Testis (tissue), 3 donors: ENCODE measurements around the gene RGS10. TPM values are rescaled to one million over a fixed set of nuclear protein-coding genes. Genes with fewer than 3 reads are reported as not detected.

Source experiments
- DNase-seq: peaks from one replicate; pipeline ENCODE4 v3.0.0-alpha.2; 2019
- H3K27ac ChIP-seq, 2 donors: fragments of 200-600 bp; sonication (generic); one replicate each; pipeline ENCODE4 v1.5.1; 2019
- H3K27me3 ChIP-seq: fragments of 200-600 bp; sonication (generic); one replicate; pipeline ENCODE4 v1.5.1; 2019
- H3K36me3 ChIP-seq: fragments of 200-600 bp; sonication (generic); one replicate; pipeline ENCODE4 v1.5.1; 2017; ENCODE audit warnings: low read depth; ENCODE audit errors: missing control alignments
- H3K4me1 ChIP-seq: fragments of 200-600 bp; sonication (generic); one replicate; pipeline ENCODE4 v1.5.1; 2019
- H3K4me3 ChIP-seq, 2 donors: fragments of 200-600 bp; sonication (generic); one replicate each; pipeline ENCODE4 v1.5.1; 2017 to 2019
- H3K9me3 ChIP-seq: fragments of 200-600 bp; sonication (generic); one replicate; pipeline ENCODE4 v1.5.1; 2017
- POLR2A ChIP-seq: fragments of 450-650 bp; IDR thresholded peaks from one replicate; pipeline ENCODE4 v1.6.1; 2017; ENCODE audit warnings: antibody characterized with exemption, mild to moderate bottlenecking, moderate library complexity
- WGBS, 2 donors: methylation state at CpG; one replicate each; pipeline ENCODE4 v1.1.5; 2018; 5-methylcytosine and 5-hydroxymethylcytosine counted together
- intact Hi-C: fragments of 100-400 bp; cut with DNase I; formaldehyde crosslinking; loops from one replicate; pipeline ENCODE4 v1.15.1; 2023; ENCODE audit warnings: low total_unique reads
- polyA plus RNA-seq: library from polyadenylated mRNA; stranded (reverse); fragments of 350-450 nt; fragmentation: Illumina TruSeq; extraction: RNeasy Lipid Tissue Mini Kit (QIAGEN cat#74804); gene quantifications from one replicate; pipeline ENCODE4 v1.2.3, GENCODE V29; 2014; ENCODE audit warnings: low read depth, low replicate concordance; ENCODE audit not compliant: insufficient read depth
- total RNA-seq, 2 donors: library from RNA; depleted of rRNA; stranded (reverse); fragments of >200 nt; gene quantifications; one replicate each; pipeline ENCODE4 v1.2.3, GENCODE V29; 2016
- TF ChIP-seq, protein P1 (sequence below), 3 experiments: fragments of 450-650 bp in 2 of 3; fragments of 200-600 bp in 1 of 3; sonication (generic) in 1 of 3; IDR thresholded peaks; one replicate each; pipeline ENCODE4 v1.5.1; 2016 to 2019; ENCODE audit warnings: antibody characterized with exemption in 3 of 3, mild to moderate bottlenecking in 2 of 3, moderate library complexity in 1 of 3

The RGS10 gene
- total and polyA plus RNA-seq, 3 donors from 2014 or later, result 3.6 to 13.7 (median 7.1) TPM

DNA sequence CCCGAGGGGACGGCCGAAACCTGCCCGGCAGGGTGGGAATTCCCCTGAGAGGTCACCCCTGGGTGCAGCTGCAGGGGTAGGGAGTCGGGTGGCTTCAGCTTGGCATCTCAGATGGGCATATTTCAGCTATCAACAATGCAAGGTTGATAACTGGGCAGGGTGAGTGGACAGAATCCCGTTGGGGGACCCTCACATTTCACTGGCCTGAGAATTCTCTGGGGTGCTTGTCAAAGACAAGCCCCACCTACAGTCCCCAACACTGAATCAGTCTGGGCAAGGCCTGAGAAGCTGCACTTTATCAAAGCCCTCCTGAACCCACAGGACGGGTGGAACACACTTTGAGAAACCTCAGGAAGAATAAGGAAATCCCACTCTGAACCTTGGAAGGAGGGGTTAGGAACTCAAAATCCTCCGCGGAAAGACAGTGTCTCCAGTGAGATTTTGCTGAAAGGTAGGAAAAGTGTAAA lies 3.1 kb downstream of the RGS10 start:
- 79 to 85% methylated on average over 9 of the region's 9 CpGs for WGBS, 2 donors
- TF ChIP-seq POLR2A, result no peak
- TF ChIP-seq, protein P1, sequence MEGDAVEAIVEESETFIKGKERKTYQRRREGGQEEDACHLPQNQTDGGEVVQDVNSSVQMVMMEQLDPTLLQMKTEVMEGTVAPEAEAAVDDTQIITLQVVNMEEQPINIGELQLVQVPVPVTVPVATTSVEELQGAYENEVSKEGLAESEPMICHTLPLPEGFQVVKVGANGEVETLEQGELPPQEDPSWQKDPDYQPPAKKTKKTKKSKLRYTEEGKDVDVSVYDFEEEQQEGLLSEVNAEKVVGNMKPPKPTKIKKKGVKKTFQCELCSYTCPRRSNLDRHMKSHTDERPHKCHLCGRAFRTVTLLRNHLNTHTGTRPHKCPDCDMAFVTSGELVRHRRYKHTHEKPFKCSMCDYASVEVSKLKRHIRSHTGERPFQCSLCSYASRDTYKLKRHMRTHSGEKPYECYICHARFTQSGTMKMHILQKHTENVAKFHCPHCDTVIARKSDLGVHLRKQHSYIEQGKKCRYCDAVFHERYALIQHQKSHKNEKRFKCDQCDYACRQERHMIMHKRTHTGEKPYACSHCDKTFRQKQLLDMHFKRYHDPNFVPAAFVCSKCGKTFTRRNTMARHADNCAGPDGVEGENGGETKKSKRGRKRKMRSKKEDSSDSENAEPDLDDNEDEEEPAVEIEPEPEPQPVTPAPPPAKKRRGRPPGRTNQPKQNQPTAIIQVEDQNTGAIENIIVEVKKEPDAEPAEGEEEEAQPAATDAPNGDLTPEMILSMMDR (IDR thresholded peaks at IDR 0.05), result no peak
- H3K36me3 ChIP-seq, result no peaks in the 10 kb centered on the region
- no peaks in the 10 kb centered on the region for H3K27me3 ChIP-seq
- peaks cover 7% of the 10 kb centered on the region for H3K4me1 ChIP-seq
- no peak overlapping the region for H3K27ac ChIP-seq
- no peaks in the 10 kb centered on the region for H3K9me3 ChIP-seq
- intact Hi-C loops, result no loop called here
- H3K4me3 ChIP-seq, result no peak overlapping the region
- no peak for DNase-seq

DNA sequence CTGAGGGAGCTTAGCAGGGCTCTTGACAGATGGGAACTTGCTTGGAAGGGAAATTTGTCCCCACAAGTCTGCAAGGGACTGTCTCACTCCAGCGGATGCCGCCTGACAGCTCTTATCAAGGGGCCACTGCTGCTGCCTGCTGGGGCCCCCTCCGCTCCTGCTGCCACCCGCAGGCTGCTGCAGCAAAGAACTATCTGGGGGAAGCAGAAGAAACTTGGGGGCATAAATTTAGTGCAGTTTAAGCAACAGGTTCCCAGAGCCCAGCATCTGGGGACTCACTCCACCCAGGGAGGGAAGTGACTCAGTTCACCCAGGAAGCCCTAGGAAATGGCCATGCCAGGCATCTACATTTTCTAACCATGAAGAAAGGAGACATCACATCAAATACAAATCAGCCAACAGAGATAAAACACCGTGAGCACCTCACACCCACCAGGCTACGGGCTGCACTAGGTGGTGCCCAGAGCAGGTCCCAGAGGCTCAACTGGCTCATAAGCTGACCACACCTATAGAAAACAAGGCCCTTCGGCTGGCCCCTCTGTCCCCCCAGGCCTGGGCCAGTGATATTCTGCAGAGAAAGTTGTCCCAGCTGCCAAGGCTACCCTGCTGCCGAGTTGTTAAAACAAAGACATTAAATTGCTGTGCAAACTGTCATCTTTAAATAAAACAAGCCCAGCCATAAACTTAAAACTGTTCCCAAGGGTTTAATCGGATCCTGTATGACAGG lies 3.7 kb downstream of the RGS10 start:
- Histone ChIP-seq H3K9me3 (no peaks in the 10 kb centered on the region), H3K36me3 (no peaks in the 10 kb centered on the region), H3K4me3 (no peak overlapping the region), H3K27me3 (no peaks in the 10 kb centered on the region), H3K4me1 (peaks cover 3% of the 10 kb centered on the region), H3K27ac (no peak overlapping the region)
- TF ChIP-seq, protein P1 (IDR thresholded peaks at IDR 0.05), result no peak
- no peak for TF ChIP-seq POLR2A
- intact Hi-C loops, result no loop called here
- no peak for DNase-seq
- 87 to 91% methylated on average over 9 of the region's 9 CpGs for WGBS, 2 donors

DNA sequence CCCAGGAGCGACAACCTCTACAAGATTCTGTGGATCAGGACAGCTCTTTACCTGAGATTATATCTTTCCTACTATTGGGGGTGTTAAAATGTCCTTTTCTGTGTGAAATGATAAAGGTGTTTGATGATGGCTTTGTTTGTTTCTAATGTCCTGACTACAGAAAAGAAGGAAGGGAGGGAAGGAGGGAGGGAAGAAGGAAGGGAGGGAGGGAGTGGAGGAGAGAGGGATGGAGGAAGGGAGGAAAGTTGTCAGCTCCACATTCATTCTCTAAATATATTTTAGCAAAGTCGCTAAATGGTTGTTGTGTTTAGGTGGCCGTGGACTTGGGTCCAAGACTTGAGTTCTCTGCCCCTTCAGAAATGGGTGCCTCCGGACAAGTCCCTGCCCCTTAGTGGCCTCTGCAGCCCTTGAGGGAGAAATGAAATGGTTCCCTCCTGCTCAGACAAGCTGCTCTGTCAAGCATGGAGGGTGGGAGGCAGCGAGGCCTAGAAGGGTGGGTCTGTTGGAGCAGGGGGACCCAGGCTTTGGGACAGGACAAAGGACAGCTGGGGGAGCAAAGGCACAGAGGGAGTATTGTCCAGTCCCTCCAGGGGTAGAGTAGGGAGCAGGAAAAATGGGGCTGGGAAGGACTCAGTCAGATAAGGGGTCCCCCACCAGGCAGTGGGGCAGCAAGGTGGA lies 4.4 kb downstream of the RGS10 start:
- no peaks in the 10 kb centered on the region for H3K27me3 ChIP-seq
- WGBS, 2 donors, result 81 to 90% methylated on average over 5 of the region's 5 CpGs
- intact Hi-C loops, result no loop called here
- no peaks in the 10 kb centered on the region for H3K9me3 ChIP-seq
- TF ChIP-seq, protein P1 (IDR thresholded peaks at IDR 0.05), result no peak
- no peak for TF ChIP-seq POLR2A
- no peaks in the 10 kb centered on the region for H3K36me3 ChIP-seq
- H3K4me3 ChIP-seq, result no peak overlapping the region
- H3K27ac ChIP-seq, result no peak overlapping the region
- H3K4me1 ChIP-seq, result no peaks in the 10 kb centered on the region
- no peak for DNase-seq

DNA sequence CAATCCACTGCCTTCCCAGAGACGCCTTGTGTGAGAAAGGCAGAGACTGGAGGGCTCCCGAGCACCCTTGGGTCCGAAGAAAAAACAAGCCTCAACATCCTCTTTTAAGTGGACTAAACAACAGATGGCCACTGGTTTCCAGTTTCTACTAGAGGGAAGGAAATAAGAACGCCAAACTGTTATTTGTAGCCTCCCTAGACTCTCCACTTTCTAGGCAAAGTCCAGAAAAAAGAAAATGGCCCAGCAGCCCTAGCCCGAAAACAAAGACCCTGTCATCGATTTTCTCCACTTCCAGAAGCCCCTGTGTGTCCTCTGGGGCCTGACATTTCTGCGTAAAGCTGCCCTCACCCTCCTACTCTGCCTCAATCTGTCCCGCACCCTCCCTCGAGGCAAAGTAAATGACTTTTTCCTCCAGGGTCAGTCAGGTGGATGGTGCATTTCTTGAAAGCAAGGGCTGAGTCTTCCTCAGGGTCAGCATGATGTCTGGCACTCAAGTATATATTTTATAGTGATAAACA lies 6.0 kb downstream of the RGS10 start:
- no peaks in the 10 kb centered on the region for H3K36me3 ChIP-seq
- no peaks in the 10 kb centered on the region for H3K27me3 ChIP-seq
- 80 to 85% methylated on average over 9 of the region's 9 CpGs for WGBS, 2 donors
- no peak for DNase-seq
- H3K9me3 ChIP-seq, result no peaks in the 10 kb centered on the region
- H3K27ac ChIP-seq, result no peak overlapping the region
- H3K4me1 ChIP-seq, result no peaks in the 10 kb centered on the region
- intact Hi-C loops, result no loop called here
- H3K4me3 ChIP-seq, result no peak overlapping the region
- TF ChIP-seq, protein P1 (IDR thresholded peaks at IDR 0.05), result no peak
- TF ChIP-seq POLR2A, result no peak
